SK-N-SH (cell line): ENCODE results near the gene XXYLT1.

Experiments used
- JUND ChIP-seq: IDR thresholded peaks from 2 replicates; pipeline ENCODE4 v1.4.0; 2012
- MEF2A ChIP-seq: IDR thresholded peaks from 2 replicates; pipeline ENCODE4 v1.4.0; 2012; ENCODE audit warnings: low read depth, borderline replicate concordance
- POLR2AphosphoS5 ChIP-seq: IDR thresholded peaks from 2 replicates; pipeline ENCODE4 v1.6.1; 2012; ENCODE audit warnings: low read depth, low read length
- TAF1 ChIP-seq: IDR thresholded peaks from 2 replicates; pipeline ENCODE4 v1.6.1; 2012; ENCODE audit warnings: low read depth, mild to moderate bottlenecking, low read length, moderate library complexity, borderline replicate concordance
- TF ChIP-seq, protein P1 (sequence below): fragments of 200-600 bp; sonication (generic); IDR thresholded peaks from 2 replicates; pipeline ENCODE4 v1.6.1; 2017; ENCODE audit warnings: antibody characterized with exemption, mild to moderate bottlenecking, moderate library complexity
- TF ChIP-seq, protein P2 (sequence below): fragments of 150-350 bp; IDR thresholded peaks from 2 replicates; pipeline ENCODE4 v1.6.1; 2017; ENCODE audit warnings: antibody characterized with exemption, low read length, low read depth, borderline replicate concordance

- TF ChIP-seq, protein P1, sequence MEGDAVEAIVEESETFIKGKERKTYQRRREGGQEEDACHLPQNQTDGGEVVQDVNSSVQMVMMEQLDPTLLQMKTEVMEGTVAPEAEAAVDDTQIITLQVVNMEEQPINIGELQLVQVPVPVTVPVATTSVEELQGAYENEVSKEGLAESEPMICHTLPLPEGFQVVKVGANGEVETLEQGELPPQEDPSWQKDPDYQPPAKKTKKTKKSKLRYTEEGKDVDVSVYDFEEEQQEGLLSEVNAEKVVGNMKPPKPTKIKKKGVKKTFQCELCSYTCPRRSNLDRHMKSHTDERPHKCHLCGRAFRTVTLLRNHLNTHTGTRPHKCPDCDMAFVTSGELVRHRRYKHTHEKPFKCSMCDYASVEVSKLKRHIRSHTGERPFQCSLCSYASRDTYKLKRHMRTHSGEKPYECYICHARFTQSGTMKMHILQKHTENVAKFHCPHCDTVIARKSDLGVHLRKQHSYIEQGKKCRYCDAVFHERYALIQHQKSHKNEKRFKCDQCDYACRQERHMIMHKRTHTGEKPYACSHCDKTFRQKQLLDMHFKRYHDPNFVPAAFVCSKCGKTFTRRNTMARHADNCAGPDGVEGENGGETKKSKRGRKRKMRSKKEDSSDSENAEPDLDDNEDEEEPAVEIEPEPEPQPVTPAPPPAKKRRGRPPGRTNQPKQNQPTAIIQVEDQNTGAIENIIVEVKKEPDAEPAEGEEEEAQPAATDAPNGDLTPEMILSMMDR, result no peak
- TF ChIP-seq POLR2AphosphoS5, result no peak
- TF ChIP-seq JUND, result no peak
- TF ChIP-seq, protein P2, sequence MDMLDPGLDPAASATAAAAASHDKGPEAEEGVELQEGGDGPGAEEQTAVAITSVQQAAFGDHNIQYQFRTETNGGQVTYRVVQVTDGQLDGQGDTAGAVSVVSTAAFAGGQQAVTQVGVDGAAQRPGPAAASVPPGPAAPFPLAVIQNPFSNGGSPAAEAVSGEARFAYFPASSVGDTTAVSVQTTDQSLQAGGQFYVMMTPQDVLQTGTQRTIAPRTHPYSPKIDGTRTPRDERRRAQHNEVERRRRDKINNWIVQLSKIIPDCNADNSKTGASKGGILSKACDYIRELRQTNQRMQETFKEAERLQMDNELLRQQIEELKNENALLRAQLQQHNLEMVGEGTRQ, result no peak
- TF ChIP-seq TAF1, result no peak
- TF ChIP-seq MEF2A, result no peak
Measured at GRCh38 chr3:195060217-195060481, 210.8 kb downstream of the XXYLT1 start.
